Progenitor cell of endocrine pancreas (in vitro differentiated cells): ENCODE measurements around the gene RPTOR. TPM values are rescaled to one million over a fixed set of nuclear protein-coding genes. Genes with fewer than 3 reads are reported as not detected.

Experiments
- DNase-seq: peaks from one replicate; pipeline ENCODE4 v3.0.0; 2021; ENCODE audit warnings: low spot score; ENCODE audit not compliant: unreplicated experiment
- H3K27ac Mint-ChIP-seq: 2 replicates; pipeline ENCODE4 v1.8.0; 2021; ENCODE audit warnings: mild to moderate bottlenecking, moderate library complexity, mixed read lengths
- H3K27me3 Mint-ChIP-seq: 2 replicates; pipeline ENCODE4 v1.8.0; 2021; ENCODE audit warnings: mixed read lengths
- H3K36me3 Mint-ChIP-seq: 2 replicates; pipeline ENCODE4 v1.8.0; 2022; ENCODE audit warnings: mixed read lengths; ENCODE audit not compliant: insufficient read depth
- H3K4me1 Mint-ChIP-seq: 2 replicates; pipeline ENCODE4 v1.8.0; 2021; ENCODE audit warnings: low read depth, mixed read lengths
- H3K4me3 Mint-ChIP-seq: 2 replicates; pipeline ENCODE4 v1.8.0; 2021; ENCODE audit warnings: low read depth, mild to moderate bottlenecking, moderate library complexity, mixed read lengths
- H3K9me3 Mint-ChIP-seq: 2 replicates; pipeline ENCODE4 v1.8.0; 2021; ENCODE audit warnings: low read depth, mixed read lengths
- total RNA-seq: library from RNA; stranded (reverse); gene quantifications from 2 replicates; pipeline ENCODE4 v1.2.1, GENCODE V29; 2021
- TF ChIP-seq, protein P1 (sequence below): fragments of 200-600 bp; sonication (generic); IDR thresholded peaks from one replicate; pipeline ENCODE4 v1.5.0; 2021; ENCODE audit warnings: antibody characterized with exemption, mild to moderate bottlenecking; ENCODE audit not compliant: unreplicated experiment

The RPTOR gene
- total RNA-seq, 1 donor from 2014 or later = 40.0 TPM

DNA sequence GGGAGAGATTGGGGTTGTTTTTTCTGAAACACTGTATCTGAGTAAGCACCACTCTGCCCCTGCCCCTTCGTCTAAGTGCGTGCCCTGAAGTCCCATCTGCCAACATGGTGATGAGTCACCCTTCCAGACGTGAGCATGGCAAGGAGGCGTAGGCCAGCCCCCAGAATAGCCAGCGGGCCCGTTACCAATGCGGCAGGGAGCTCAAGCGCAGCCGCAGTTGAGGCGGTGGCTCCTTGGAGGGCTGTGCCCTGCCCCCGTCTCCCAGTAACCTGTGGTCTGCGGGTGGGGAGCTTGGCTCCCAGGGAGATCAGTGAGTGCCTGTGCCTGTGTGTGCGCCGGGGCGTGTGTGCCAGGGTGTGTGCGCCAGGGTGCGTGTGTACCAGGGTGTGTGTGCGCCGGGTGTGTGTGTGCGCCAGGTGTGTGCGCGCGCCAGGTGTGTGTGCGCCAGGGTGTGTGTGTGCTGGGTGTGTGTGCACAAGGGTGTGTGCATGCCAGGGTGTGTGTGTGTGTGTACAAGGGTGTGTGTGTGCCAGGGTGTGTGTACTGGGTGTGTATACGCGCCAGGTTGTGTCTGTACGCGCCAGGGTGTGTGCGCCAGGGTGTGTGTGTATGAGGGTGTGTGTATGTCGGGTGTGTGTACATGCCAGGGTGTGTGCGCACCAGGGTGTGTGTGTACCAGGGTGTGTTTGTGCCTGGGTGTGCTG lies 348.4 kb downstream of the RPTOR start:
- H3K36me3 Mint-ChIP-seq = peaks cover 13% of the 10 kb centered on the region
- H3K27me3 Mint-ChIP-seq = no peaks in the 10 kb centered on the region
- TF ChIP-seq, protein P1, sequence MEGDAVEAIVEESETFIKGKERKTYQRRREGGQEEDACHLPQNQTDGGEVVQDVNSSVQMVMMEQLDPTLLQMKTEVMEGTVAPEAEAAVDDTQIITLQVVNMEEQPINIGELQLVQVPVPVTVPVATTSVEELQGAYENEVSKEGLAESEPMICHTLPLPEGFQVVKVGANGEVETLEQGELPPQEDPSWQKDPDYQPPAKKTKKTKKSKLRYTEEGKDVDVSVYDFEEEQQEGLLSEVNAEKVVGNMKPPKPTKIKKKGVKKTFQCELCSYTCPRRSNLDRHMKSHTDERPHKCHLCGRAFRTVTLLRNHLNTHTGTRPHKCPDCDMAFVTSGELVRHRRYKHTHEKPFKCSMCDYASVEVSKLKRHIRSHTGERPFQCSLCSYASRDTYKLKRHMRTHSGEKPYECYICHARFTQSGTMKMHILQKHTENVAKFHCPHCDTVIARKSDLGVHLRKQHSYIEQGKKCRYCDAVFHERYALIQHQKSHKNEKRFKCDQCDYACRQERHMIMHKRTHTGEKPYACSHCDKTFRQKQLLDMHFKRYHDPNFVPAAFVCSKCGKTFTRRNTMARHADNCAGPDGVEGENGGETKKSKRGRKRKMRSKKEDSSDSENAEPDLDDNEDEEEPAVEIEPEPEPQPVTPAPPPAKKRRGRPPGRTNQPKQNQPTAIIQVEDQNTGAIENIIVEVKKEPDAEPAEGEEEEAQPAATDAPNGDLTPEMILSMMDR = no peak
- no peak overlapping the region for H3K27ac Mint-ChIP-seq
- no peak overlapping the region for H3K4me3 Mint-ChIP-seq
- H3K9me3 Mint-ChIP-seq = no peaks in the 10 kb centered on the region
- no peak for DNase-seq
- H3K4me1 Mint-ChIP-seq = no peaks in the 10 kb centered on the region

DNA sequence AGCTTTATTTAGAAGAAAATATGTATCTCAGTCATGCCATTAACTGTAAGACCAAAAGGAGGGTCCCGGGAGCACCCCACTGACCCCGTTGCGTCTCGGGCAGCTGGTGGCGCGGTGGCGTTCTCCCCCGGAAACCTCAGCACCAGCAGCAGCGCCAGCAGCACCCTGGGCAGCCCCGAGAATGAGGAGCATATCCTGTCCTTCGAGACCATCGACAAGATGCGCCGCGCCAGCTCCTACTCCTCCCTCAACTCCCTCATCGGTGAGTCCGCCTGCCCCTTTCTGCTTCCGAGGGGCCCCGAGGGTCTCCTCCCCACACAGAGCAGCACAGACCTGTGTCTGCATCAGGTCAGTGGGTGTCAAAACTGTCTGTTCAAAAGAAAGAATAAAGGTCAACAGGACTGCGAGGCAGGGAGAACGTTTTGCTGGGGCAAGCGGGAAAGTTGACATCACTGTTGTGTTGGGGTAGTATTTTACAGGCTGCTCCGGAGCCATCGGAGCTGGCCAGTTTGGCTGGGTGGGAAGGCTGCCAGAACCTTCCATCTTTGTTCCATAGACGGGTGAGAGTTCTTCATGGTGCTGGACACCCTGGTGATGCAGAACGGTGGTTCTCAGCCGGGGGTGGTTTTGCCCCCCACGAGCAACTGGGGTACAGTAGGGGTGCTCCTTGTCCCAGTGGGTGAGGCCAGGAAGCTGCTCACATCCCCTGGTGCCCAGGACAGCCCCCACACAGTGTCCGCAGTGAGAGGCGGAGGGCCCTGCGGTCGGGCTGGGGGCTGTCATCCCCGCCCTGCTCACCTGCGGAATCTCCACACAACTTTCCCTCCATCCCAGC lies 349.2 kb downstream of the RPTOR start:
- Mint-ChIP-seq H3K4me3 (no peak overlapping the region), H3K27ac (peak overlapping the region; percentile 67), H3K4me1 (no peaks in the 10 kb centered on the region), H3K36me3 (peaks cover 13% of the 10 kb centered on the region), H3K9me3 (no peaks in the 10 kb centered on the region), H3K27me3 (no peaks in the 10 kb centered on the region)
- DNase-seq = no peak
- TF ChIP-seq, protein P1 = no peak

DNA sequence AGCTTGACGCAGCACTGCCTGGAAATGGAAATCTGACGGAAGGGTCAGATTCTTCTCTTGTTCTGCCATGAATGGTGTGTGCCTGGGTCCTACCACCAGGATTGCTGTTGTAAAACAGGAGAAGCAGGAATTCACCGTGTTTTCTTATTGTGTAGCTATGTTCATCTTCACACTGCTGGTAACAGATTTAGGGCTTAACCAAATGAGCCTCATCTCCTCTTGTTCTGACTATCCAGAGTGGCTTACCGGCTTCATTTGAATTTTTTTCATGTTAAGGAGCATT lies 349.7 kb downstream of the RPTOR start:
- H3K4me1 Mint-ChIP-seq = no peaks in the 10 kb centered on the region
- TF ChIP-seq, protein P1 = no peak

DNA sequence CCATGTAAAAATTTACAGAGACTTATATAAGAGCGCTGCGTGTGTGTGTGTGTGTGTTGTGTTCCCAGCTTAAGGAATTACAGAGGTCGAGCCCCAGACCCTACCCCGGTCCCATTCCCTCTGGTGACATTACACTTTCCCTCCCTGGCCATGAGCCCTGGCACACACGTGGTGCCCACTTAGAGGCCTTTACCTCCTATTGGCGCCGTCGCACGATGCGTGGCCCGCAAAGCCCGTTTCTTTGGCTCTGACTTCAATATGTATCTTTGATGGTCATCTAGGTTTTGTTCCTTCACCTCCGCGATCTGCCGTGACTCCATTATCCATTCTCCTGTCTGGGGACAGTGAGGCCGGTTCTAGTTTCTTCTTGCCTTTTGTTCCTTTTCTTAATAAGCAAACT lies 350.1 kb downstream of the RPTOR start:
- TF ChIP-seq, protein P1 = no peak
- Mint-ChIP-seq H3K9me3 (no peaks in the 10 kb centered on the region), H3K27ac (no peak overlapping the region), H3K36me3 (peaks cover 13% of the 10 kb centered on the region), H3K4me3 (no peak overlapping the region), H3K27me3 (no peaks in the 10 kb centered on the region), H3K4me1 (no peaks in the 10 kb centered on the region)
- DNase-seq = no peak

More for the DNA sequence above, 349.7 kb downstream of the RPTOR start:
- Mint-ChIP-seq H3K9me3 (no peaks in the 10 kb centered on the region), H3K27ac (peak overlapping the region; percentile 67), H3K27me3 (no peaks in the 10 kb centered on the region), H3K36me3 (peaks cover 13% of the 10 kb centered on the region), H3K4me3 (no peak overlapping the region)
- DNase-seq = no peak

DNA sequence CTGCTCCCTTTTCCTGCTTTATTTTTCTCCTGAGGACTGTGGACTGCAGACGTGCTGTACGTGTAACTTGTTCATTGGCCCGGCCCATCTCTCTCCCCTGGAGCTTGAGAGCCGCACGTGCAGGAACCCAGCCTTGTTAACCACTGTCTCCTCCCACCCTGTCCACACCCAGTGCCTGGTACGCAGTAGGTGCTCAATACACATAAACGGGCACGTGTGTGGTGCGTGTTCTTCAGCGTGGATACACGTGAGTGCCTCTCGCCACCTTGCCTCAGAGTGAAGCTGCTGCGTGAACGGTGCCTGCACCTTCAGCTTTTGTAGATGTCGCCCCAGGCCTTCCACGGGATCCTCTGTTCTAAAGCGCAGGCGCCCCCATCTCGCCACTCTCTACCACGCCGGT lies 350.7 kb downstream of the RPTOR start:
- H3K27ac Mint-ChIP-seq = no peak overlapping the region
- H3K36me3 Mint-ChIP-seq = peaks cover 13% of the 10 kb centered on the region
- no peaks in the 10 kb centered on the region for H3K4me1 Mint-ChIP-seq
- no peaks in the 10 kb centered on the region for H3K27me3 Mint-ChIP-seq
- no peaks in the 10 kb centered on the region for H3K9me3 Mint-ChIP-seq
- DNase-seq = no peak
- H3K4me3 Mint-ChIP-seq = no peak overlapping the region
- TF ChIP-seq, protein P1 = no peak
